HG03066 (cell line): ENCODE measurements around the gene MYO15B.

ENCODE experiments used
- ATAC-seq: cut with Tn5 transposase; IDR thresholded peaks from one replicate; pipeline ENCODE4 v1.9.1; 2021; ENCODE audit warnings: low read depth; ENCODE audit not compliant: unreplicated experiment

MYO15B gene

GRCh38 chr17:75601057-75601987 is 13.7 kb downstream of the MYO15B start:
- no peak for ATAC-seq

GRCh38 chr17:75602644-75603043 is 15.0 kb downstream of the MYO15B start:
- ATAC-seq, result no peak

GRCh38 chr17:75603123-75603522 is 15.5 kb downstream of the MYO15B start:
- no peak for ATAC-seq

DNA sequence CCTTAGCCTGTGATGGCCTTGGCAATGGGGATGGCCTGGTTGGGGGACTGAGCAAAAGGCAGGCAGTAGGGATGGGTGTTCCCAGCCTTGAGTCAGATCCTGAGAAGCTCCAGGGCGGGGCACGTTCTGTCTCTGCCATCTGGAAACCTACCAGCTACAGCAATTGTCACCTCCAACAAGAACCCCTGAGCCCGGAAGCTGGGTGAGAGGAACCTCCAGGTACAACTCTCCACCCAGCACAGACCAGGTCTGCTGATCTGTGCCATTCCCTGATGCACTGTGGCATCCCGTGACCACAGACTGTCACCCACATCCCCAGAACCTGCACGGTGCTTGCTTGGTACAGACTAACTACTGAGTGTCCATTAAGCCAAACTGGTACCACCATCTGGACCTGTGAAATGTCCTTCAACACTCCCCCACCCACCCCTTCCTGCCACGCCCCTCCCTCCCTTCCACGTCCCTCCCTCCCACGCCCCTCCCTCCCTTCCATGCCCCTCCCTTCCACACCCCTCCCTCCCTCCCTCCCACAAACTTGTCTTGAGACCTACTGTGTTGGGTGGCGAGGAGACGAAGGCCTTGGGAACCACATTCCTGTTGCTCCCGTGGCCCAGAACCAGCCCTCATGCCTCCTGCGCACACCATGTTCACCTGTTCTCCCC is 16.6 kb downstream of the MYO15B start:
- ATAC-seq, result no peak

DNA sequence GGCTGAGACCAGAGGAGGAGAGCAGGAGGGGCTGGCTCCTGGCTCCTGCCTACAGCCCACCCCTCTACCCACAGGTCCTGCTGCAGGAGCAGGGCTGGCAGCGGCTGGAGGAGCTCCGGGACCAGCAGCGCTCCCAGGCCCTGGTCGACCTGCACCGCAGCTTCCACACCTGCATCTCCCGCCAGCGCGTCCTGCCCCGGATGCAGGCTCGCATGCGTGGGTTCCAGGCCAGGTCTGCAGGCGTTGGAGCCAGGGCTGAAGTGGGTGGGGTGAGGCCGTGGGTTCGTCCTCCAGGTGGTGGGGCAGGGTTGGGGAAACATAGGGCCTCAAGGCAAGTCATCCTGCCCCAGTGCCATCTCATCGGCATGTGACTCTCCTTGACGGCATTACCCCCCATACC is 18.2 kb downstream of the MYO15B start:
- ATAC-seq, result no peak

GRCh38 chr17:75607086-75607485 is 19.5 kb downstream of the MYO15B start:
- ATAC-seq, result no peak

- ATAC-seq, result no peak
Observed at GRCh38 chr17:75610103-75610984, 22.7 kb downstream of the MYO15B start.

DNA sequence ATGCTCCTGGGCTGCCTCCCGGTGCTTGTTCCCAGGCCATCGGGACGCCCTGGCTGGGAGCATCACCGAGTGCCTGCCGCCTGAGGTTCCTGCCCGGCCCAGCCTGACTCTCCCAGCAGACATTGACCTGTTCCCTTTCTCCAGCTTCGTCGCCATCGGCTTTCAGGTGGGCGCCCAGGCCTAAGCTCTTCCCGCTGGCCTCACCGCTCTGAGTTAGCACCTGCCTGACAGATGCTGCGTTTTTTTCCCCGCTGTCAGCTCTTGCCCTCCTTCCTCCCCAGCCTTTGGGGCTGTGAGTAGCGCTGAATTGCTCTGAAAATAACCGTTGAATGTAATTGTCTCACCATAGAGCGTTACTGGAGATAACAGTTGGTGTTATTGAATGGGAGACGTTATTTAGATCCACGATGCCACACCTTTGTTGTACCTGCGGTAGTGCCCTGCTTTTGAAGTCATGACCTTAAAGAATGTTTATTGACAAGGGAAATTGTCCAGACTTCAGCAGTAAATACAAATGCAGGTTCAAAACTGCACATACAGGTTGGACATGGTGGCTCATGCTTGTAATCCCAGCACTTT is 24.3 kb downstream of the MYO15B start:
- ATAC-seq, result no peak

DNA sequence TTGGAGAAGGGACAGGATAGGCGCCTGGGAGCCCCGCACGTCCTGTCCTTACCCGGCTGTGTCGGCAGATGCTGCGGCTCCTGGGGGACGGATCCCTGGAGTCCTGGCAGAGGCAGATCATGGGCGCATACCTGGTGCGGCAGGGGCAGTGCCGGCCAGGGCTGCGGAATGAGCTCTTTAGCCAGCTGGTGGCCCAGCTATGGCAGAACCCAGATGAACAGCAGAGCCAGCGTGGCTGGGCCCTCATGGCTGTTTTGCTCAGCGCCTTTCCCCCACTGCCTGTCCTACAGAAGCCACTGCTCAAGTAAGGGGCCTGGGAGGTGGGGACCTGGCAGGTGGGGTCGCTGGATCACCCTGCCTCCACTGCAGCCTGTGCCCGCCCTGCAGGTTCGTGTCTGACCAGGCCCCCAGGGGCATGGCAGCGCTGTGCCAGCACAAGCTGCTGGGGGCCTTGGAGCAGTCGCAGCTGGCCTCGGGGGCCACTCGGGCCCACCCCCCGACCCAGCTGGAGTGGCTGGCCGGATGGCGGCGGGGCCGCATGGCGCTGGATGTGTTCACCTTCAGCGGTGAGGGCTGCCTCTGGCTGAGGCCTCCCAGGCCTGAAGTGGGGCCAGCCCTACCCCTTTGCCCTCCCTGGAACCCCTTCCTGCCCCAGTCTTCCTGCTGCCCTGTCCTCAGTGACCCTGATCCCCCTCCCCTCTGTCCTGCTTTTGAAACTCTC is 25.5 kb downstream of the MYO15B start:
- ATAC-seq, result no peak

GRCh38 chr17:75614006-75614405 is 26.4 kb downstream of the MYO15B start:
- ATAC-seq, result no peak

GRCh38 chr17:75614556-75615270 is 27.1 kb downstream of the MYO15B start:
- no peak for ATAC-seq

- ATAC-seq, result no peak
Observed at GRCh38 chr17:75615301-75615700, 27.7 kb downstream of the MYO15B start.

GRCh38 chr17:75616521-75617122 is 29.0 kb downstream of the MYO15B start:
- no peak for ATAC-seq

DNA sequence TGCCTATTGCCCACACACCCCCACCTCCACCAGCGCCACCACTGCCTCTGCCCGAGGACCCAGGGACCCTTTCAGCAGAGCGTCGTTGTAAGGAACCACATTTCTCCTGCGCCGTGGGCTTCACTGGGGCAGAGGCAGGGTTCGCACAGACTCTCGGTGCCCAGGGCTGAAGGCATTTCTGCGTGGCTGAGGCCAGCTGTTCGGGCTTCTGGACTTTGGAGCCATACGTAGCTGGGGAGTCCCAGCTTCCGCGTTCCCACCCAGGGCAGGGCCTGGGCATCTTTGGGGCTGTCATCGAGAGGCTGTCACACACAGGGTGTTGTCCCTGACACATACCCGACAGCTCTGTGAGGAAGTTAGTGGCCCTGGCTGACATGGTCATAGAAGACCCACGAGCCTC is 29.6 kb downstream of the MYO15B start:
- ATAC-seq, result no peak

DNA sequence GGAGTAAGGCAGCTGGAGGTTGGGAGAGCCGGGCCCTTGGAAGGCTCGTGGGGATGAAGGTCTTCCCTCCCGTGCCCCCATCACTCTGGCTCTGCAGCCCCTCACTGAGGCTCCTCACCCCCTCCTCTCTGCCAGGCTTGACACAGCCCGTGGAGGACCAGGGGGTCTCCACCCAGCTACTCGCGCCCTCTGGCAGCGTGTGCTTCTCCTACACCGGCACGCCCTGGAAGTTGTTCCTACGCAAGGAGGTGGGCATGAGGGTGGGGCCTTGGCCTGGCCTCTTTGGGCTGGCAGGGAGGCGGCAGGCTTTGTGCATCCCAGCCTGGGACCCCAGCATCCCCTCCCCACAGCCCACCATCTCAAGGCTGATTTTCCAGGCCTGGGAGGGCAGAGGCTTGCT is 30.1 kb downstream of the MYO15B start:
- no peak for ATAC-seq

- ATAC-seq, result no peak
Observed at GRCh38 chr17:75619506-75620431, 32.2 kb downstream of the MYO15B start.

GRCh38 chr17:75621489-75621888 is 33.9 kb downstream of the MYO15B start:
- ATAC-seq, result no peak

- ATAC-seq, result no peak
Observed at GRCh38 chr17:75622076-75622475, 34.5 kb downstream of the MYO15B start.
